Smooth muscle cell (in vitro differentiated cells): Measurements from ENCODE around the gene OGDH. TPM values are rescaled to one million over a fixed set of nuclear protein-coding genes. Genes with fewer than 3 reads are reported as not detected.

Experiments used
- DNase-seq: peaks from one replicate; lab custom pipeline; 2025; ENCODE audit not compliant: unreplicated experiment; lab: John Stamatoyannopoulos, UW
- H2AFZ ChIP-seq: fragments of 200-600 bp; sonication (generic); 2 replicates; pipeline ENCODE4 v1.6.0; 2016; ENCODE audit warnings: antibody characterized with exemption, low read depth, mild to moderate bottlenecking
- H3F3A ChIP-seq: fragments of 200-600 bp; sonication (generic); 2 replicates; pipeline ENCODE4 v1.6.0; 2017; ENCODE audit warnings: antibody characterized with exemption, low read depth
- H3K27ac ChIP-seq: fragments of 200-600 bp; sonication (generic); 2 replicates; pipeline ENCODE4 v1.5.1; 2016; ENCODE audit warnings: low read depth, mild to moderate bottlenecking
- H3K27me3 ChIP-seq: fragments of 200-600 bp; sonication (generic); 2 replicates; pipeline ENCODE4 v1.6.1; 2016; ENCODE audit warnings: low read depth, mild to moderate bottlenecking
- H3K36me3 ChIP-seq: fragments of 200-600 bp; sonication (generic); 2 replicates; pipeline ENCODE4 v1.5.1; 2016; ENCODE audit warnings: low read depth
- H3K4me1 ChIP-seq: fragments of 200-600 bp; sonication (generic); 2 replicates; pipeline ENCODE4 v1.5.1; 2016; ENCODE audit warnings: low read depth
- H3K4me2 ChIP-seq: fragments of 200-600 bp; sonication (generic); 2 replicates; pipeline ENCODE4 v1.6.0; 2016; ENCODE audit warnings: mild to moderate bottlenecking
- H3K4me3 ChIP-seq: fragments of 200-600 bp; sonication (generic); 2 replicates; pipeline ENCODE4 v1.5.1; 2016; ENCODE audit warnings: mild to moderate bottlenecking
- H3K79me2 ChIP-seq: fragments of 200-600 bp; sonication (generic); 2 replicates; pipeline ENCODE4 v1.6.0; 2016; ENCODE audit warnings: low read depth, mild to moderate bottlenecking
- H3K9ac ChIP-seq: fragments of 200-600 bp; sonication (generic); 2 replicates; pipeline ENCODE4 v1.6.0; 2016; ENCODE audit warnings: low read depth
- H3K9me3 ChIP-seq: fragments of 200-600 bp; sonication (generic); replicated peaks from 2 replicates; pipeline ENCODE4 v1.5.1; 2016; ENCODE audit warnings: low read depth
- H4K20me1 ChIP-seq: fragments of 200-600 bp; sonication (generic); 2 replicates; pipeline ENCODE4 v1.6.0; 2016; ENCODE audit warnings: low read depth
- WGBS: methylation state at CpG from one replicate; pipeline ENCODE4 v1.1.7; 2016; ENCODE audit warnings: low lambda C conversion rate; 5-methylcytosine and 5-hydroxymethylcytosine counted together
- polyA plus RNA-seq: library from polyadenylated mRNA; unstranded; fragments of >200 nt; fragmentation: Nextera tagmentation; extraction: Ambion mirVana; gene quantifications from 2 replicates; pipeline ENCODE4 v1.2.1, GENCODE V29; 2016
- total RNA-seq: library from RNA; depleted of rRNA; stranded (reverse); fragments of >200 nt; gene quantifications from 2 replicates; pipeline ENCODE4 v1.2.3, GENCODE V29; 2014
- TF ChIP-seq, protein P1 (sequence below): fragments of 200-600 bp; sonication (generic); IDR thresholded peaks from 2 replicates; pipeline ENCODE4 v1.5.1; 2017; ENCODE audit warnings: borderline replicate concordance, mild to moderate bottlenecking, antibody characterized with exemption; ENCODE audit not compliant: insufficient read depth, poor library complexity, severe bottlenecking

The OGDH gene
- total and polyA plus RNA-seq, 2 experiments from 2014 or later = 32.6 to 34.2 TPM

DNA sequence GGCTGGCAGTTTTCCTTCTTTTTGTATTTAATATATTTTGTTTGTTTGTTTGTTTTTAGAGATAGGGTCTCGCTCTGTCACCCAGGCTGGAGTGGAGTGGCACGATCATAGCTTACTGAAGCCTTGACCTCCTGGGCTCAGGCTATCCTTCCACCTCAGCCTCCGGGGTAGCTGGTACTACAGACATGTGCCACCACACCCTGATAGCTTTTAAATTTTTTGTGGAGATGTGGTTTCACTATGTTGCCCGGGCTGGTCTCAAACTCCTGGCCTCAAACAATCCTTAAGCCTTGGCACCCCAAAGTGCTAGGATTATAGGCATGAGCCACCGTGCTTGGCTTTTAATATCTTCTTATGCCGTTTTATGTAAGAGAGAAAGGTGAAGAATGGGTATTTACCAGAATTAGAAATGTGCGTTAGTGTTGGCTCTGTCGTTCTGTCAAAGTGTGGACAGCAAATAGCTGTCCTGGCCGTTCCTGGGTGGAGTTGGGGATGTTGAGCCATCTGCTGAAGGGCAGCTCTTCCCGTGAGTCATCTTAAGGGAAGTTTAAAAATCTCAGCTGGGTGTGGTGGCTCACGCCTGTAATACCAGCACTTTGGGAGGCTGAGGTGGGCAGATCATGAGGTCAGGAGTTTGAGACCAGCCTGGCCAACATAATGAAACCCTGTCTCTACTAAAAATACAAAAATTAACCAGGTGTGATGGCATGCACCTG, 14.8 kb downstream of the OGDH start:
- WGBS = 85% methylated on average over 11 of the region's 11 CpGs
- DNase-seq = no peak
- H3K4me2 ChIP-seq = no peak overlapping the region
- no peaks in the 10 kb centered on the region for H3K9me3 ChIP-seq
- H3K36me3 ChIP-seq = no peaks in the 10 kb centered on the region
- no peak overlapping the region for H3K9ac ChIP-seq
- H3K4me1 ChIP-seq = no peaks in the 10 kb centered on the region
- H3K79me2 ChIP-seq = peaks cover 90% of the 10 kb centered on the region
- H2AFZ ChIP-seq = no peak overlapping the region
- H3K27ac ChIP-seq = peak overlapping the region; percentile 97
- TF ChIP-seq, protein P1, sequence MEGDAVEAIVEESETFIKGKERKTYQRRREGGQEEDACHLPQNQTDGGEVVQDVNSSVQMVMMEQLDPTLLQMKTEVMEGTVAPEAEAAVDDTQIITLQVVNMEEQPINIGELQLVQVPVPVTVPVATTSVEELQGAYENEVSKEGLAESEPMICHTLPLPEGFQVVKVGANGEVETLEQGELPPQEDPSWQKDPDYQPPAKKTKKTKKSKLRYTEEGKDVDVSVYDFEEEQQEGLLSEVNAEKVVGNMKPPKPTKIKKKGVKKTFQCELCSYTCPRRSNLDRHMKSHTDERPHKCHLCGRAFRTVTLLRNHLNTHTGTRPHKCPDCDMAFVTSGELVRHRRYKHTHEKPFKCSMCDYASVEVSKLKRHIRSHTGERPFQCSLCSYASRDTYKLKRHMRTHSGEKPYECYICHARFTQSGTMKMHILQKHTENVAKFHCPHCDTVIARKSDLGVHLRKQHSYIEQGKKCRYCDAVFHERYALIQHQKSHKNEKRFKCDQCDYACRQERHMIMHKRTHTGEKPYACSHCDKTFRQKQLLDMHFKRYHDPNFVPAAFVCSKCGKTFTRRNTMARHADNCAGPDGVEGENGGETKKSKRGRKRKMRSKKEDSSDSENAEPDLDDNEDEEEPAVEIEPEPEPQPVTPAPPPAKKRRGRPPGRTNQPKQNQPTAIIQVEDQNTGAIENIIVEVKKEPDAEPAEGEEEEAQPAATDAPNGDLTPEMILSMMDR = no peak
- no peak overlapping the region for H3K4me3 ChIP-seq
- no peaks in the 10 kb centered on the region for H3K27me3 ChIP-seq
- no peaks in the 10 kb centered on the region for H3F3A ChIP-seq
- H4K20me1 ChIP-seq = peaks cover 49% of the 10 kb centered on the region

DNA sequence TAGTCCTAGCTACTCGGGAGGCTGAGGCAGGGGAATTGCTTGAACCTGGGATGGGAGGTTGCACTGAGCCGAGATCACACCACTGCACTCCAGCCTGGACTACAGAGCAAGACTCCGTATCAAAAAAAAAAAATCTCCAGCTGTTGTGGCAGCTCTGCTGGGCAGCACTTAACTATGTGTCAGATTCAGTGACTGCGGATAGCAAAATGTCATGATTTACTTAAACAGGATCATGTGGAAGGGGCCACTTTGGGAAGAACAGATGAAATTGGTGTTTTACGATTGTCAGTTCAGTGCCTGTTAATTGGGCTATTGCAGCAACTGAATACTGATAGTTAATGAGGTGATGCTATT, 15.3 kb downstream of the OGDH start:
- Histone ChIP-seq H2AFZ (no peak overlapping the region), H3K27me3 (no peaks in the 10 kb centered on the region), H3K79me2 (peaks cover 87% of the 10 kb centered on the region), H3K4me1 (no peaks in the 10 kb centered on the region), H3K36me3 (no peaks in the 10 kb centered on the region), H3K9ac (no peak overlapping the region), H3K4me3 (no peak overlapping the region), H4K20me1 (peaks cover 53% of the 10 kb centered on the region), H3F3A (no peaks in the 10 kb centered on the region), H3K27ac (peak overlapping the region; percentile 97), H3K4me2 (no peak overlapping the region), H3K9me3 (no peaks in the 10 kb centered on the region)
- TF ChIP-seq, protein P1 = no peak
- WGBS = 89% methylated on average over 5 of the region's 5 CpGs
- DNase-seq = no peak

DNA sequence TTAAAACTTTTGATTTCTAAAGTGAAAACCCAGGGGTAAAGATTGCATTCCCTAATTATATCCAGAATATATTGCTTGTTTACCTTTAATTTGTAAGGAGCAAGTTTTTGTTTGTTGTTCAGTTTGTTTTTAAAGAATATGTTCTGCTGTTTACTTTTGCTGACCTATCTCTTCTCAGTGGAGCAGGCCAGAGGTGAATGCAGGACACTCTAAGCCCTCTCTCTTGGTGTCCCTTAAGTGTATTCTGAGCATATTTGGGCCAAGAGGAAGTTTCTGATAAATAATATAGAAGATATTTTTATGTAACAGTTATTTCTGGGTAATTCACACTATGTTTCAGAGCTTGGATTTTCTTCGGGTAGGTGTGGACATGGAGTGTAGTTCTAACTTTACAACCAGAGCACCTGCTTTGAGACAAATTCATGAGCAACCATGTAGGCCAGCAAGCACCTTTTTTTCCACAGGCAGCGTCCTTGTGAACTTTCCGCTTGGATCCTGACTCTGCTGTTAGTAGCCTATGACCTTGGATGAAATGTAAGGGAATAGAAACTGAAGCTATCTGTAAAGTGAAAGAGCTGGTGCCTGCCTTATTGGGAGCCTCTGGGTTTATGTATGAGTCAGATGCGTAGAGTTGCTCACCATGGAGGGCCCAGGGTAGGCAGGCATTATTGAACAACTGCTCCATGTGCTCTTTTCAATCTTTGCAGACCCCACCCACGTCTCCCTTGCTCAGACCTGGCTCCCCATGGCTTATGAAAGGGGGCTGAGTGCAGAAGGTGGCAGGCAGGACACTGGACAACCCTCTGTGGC, 16.1 kb downstream of the OGDH start:
- peak overlapping the region; percentile 97 for H3K27ac ChIP-seq
- WGBS = 88% methylated on average over 5 of the region's 5 CpGs

More for the DNA sequence above, 16.1 kb downstream of the OGDH start:
- H3F3A ChIP-seq = no peaks in the 10 kb centered on the region
- H3K4me3 ChIP-seq = no peak overlapping the region
- TF ChIP-seq, protein P1 = no peak
- H3K4me1 ChIP-seq = no peaks in the 10 kb centered on the region
- no peaks in the 10 kb centered on the region for H3K27me3 ChIP-seq
- DNase-seq = no peak
- H3K4me2 ChIP-seq = no peak overlapping the region
- H3K9me3 ChIP-seq = no peaks in the 10 kb centered on the region
- no peak overlapping the region for H2AFZ ChIP-seq
- H3K36me3 ChIP-seq = no peaks in the 10 kb centered on the region
- H3K9ac ChIP-seq = peak overlapping the region; percentile 1
- H4K20me1 ChIP-seq = peaks cover 55% of the 10 kb centered on the region
- H3K79me2 ChIP-seq = peaks cover 91% of the 10 kb centered on the region
